NCI-H2196 (cell line): ENCODE data around the gene PDK2.

Experiments used
- DNase-seq: peaks from one replicate; lab custom pipeline; 2025; ENCODE audit not compliant: unreplicated experiment; lab: John Stamatoyannopoulos, UW

Gene PDK2

GRCh38 chr17:50117202-50118051 is 22.3 kb downstream of the PDK2 start:
- DNase-seq = no peak

GRCh38 chr17:50118076-50118827 is 23.1 kb downstream of the PDK2 start:
- no peak for DNase-seq

- no peak for DNase-seq
Measured at GRCh38 chr17:50118828-50119218, 23.7 kb downstream of the PDK2 start.

GRCh38 chr17:50120475-50121253 is 25.5 kb downstream of the PDK2 start:
- no peak for DNase-seq

GRCh38 chr17:50122945-50123344 is 27.8 kb downstream of the PDK2 start:
- DNase-seq = no peak

GRCh38 chr17:50123649-50124349 is 28.6 kb downstream of the PDK2 start:
- no peak for DNase-seq

- no peak for DNase-seq
Measured at GRCh38 chr17:50125420-50125997, 30.4 kb downstream of the PDK2 start.

GRCh38 chr17:50127697-50128361 is 32.7 kb downstream of the PDK2 start:
- no peak for DNase-seq

GRCh38 chr17:50128441-50129352 is 33.5 kb downstream of the PDK2 start:
- no peak for DNase-seq

- no peak for DNase-seq
Measured at GRCh38 chr17:50129353-50129727, 34.2 kb downstream of the PDK2 start.

- DNase-seq = peak; percentile 28
Measured at GRCh38 chr17:50129728-50130558, 34.8 kb downstream of the PDK2 start, which contains the start of gene SAMD14. Gene SAMD14, minus strand, starts transcription at chr17:50130160. Its CDS starts 5,201 bp downstream, at chr17:50124959.

GRCh38 chr17:50130559-50131305 is 35.6 kb downstream of the PDK2 start:
- peak; percentile 70 for DNase-seq

GRCh38 chr17:50132104-50132794 is 37.1 kb downstream of the PDK2 start:
- no peak for DNase-seq

- no peak for DNase-seq
Measured at GRCh38 chr17:50133028-50133768, 38.0 kb downstream of the PDK2 start.

GRCh38 chr17:50133769-50134099 is 38.6 kb downstream of the PDK2 start:
- no peak for DNase-seq
